Psoas muscle (tissue), 8 donors: Measurements from ENCODE around the gene EGFL8. TPM values are rescaled to one million over a fixed set of nuclear protein-coding genes. Genes with fewer than 3 reads are reported as not detected.

Experiments
- ATAC-seq, 4 donors: fragments of 200-7000 bp; cut with Tn5 transposase; one replicate each; pipeline ENCODE4 v1.9.1; 2020; ENCODE audit warnings: moderate library complexity in 3 of 4, mild to moderate bottlenecking in 2 of 4
- DNase-seq, 2 donors: peaks; one replicate each; pipeline ENCODE4 v3.0.0-alpha.2; 2020
- H3K27ac ChIP-seq: fragments of 200-600 bp; one replicate; pipeline ENCODE4 v1.8.0; 2022
- H3K27me3 ChIP-seq, 3 donors: fragments of 200-600 bp in 1 of 3; one replicate each; pipeline versions ENCODE4 v1.6.1 to v1.8.0; 2013 to 2022; ENCODE audit warnings: low read length in 2 of 3, mild to moderate bottlenecking in 2 of 3, moderate library complexity in 1 of 3; ENCODE audit not compliant: insufficient read depth in 3 of 3
- H3K36me3 ChIP-seq, 2 donors: fragments of 200-600 bp in 1 of 2; one replicate each; pipeline versions ENCODE4 v1.6.1 to v1.8.0; 2013 to 2022; ENCODE audit warnings: low read depth in 1 of 2, mild to moderate bottlenecking in 1 of 2, moderate library complexity in 1 of 2; ENCODE audit not compliant: insufficient read depth in 1 of 2
- H3K4me1 ChIP-seq: fragments of 200-600 bp; one replicate; pipeline ENCODE4 v1.8.0; 2022
- H3K4me3 ChIP-seq: fragments of 200-600 bp; one replicate; pipeline ENCODE4 v1.8.0; 2022; ENCODE audit warnings: mild to moderate bottlenecking
- H3K9me3 ChIP-seq: fragments of 200-600 bp; one replicate; pipeline ENCODE4 v1.8.0; 2022
- CTCF ChIP-seq: fragments of 200-600 bp; IDR thresholded peaks from one replicate; pipeline ENCODE4 v1.8.0; 2022; ENCODE audit warnings: antibody characterized with exemption
- WGBS, 3 donors: extraction: QIAGEN DNeasy Blood & Tissue Kit; methylation state at CpG; one replicate each; pipeline versions ENCODE4 v1.1.6 to v1.1.7; 2013; 5-methylcytosine and 5-hydroxymethylcytosine counted together
- intact Hi-C, 2 donors: fragments of 100-400 bp; cut with DNase I; formaldehyde crosslinking; loops; one replicate each; pipeline versions ENCODE4 v1.11.0 to v1.14.2; 2022
- polyA plus RNA-seq, 3 donors: library from polyadenylated mRNA; stranded (reverse); fragments of 200-250 nt; gene quantifications; one replicate each; pipeline ENCODE4 v1.2.3, GENCODE V29; 2013
- total RNA-seq, 4 donors: library from RNA; stranded (reverse); fragmentation: NEBNext Ultra II Directional in 2 of 4; extraction: Animal tissue kit (Norgen Biotek cat#: 25700) in 2 of 4; gene quantifications; one replicate each; pipeline versions ENCODE4 v1.2.1 to v1.2.4, GENCODE V29; 2021 to 2023
- donor health status: healthy with polysubstance abuse.
- donor health status: DM: no; HTN: no; CAD: no; lungs with moderate emphysema.
- donor health status: Bipolar disorder and iron deficiency.
- donor health status: healthy.
- donor health status: DM: yes; HTN: yes; CAD: no.
- donor health status: DM: no; HTN: no; CAD: no.
- donor health status: DM: no; HTN: no; CAD: no.
- donor health status: DM: yes; HTN: yes; CAD: no.

The EGFL8 gene
- total and polyA plus RNA-seq, 7 donors = 2.0 to 7.0 (median 3.6) TPM

GRCh38 chr6:32131439-32131948 lies 32.9 kb upstream of the EGFL8 start:
- intact Hi-C loops = no loop called here
- Histone ChIP-seq H3K27ac (no peak overlapping the region), H3K4me1 (peaks cover 22% of the 10 kb centered on the region), H3K36me3 (peaks cover 0 to 8% of the 10 kb centered on the region in 2 donors), H3K4me3 (no peak overlapping the region), H3K27me3 (no peaks in the 10 kb centered on the region), H3K9me3 (no peaks in the 10 kb centered on the region)
- TF ChIP-seq CTCF = no peak
- 90 to 92% (median 90%) methylated on average over 14 of the region's 14 CpGs for WGBS, 3 donors
- ATAC-seq (no peak), DNase-seq (peak in 1 of 2 donors; percentile 33)

- TF ChIP-seq CTCF = no peak
- Histone ChIP-seq H3K36me3 (peaks cover 0 to 2% of the 10 kb centered on the region in 2 donors), H3K27me3 (no peaks in the 10 kb centered on the region), H3K4me3 (no peak overlapping the region), H3K27ac (no peak overlapping the region), H3K4me1 (peaks cover 17% of the 10 kb centered on the region), H3K9me3 (no peaks in the 10 kb centered on the region)
- intact Hi-C loops = no loop called here
- no peak for DNase-seq
- no peak for ATAC-seq
Measured at GRCh38 chr6:32132110-32132509, 32.3 kb upstream of the EGFL8 start.

- intact Hi-C loops = no loop called here
- Histone ChIP-seq H3K9me3 (no peaks in the 10 kb centered on the region), H3K4me3 (no peak overlapping the region), H3K36me3 (no peaks in the 10 kb centered on the region), H3K4me1 (peaks cover 8% of the 10 kb centered on the region), H3K27me3 (no peaks in the 10 kb centered on the region), H3K27ac (no peak overlapping the region)
- WGBS, 3 donors = 73 to 79% (median 78%) methylated on average over 4 of the region's 4 CpGs
- no peak for TF ChIP-seq CTCF
- no peak for ATAC-seq
- DNase-seq = no peak
Measured at GRCh38 chr6:32133786-32134185, 30.6 kb upstream of the EGFL8 start.

- DNase-seq = no peak
- intact Hi-C loops = no loop called here
- no peak for ATAC-seq
- no peaks in the 10 kb centered on the region for H3K9me3 ChIP-seq
- no peaks in the 10 kb centered on the region for H3K4me1 ChIP-seq
- no peaks in the 10 kb centered on the region for H3K36me3 ChIP-seq
- no peak overlapping the region for H3K27ac ChIP-seq
- no peak overlapping the region for H3K4me3 ChIP-seq
- TF ChIP-seq CTCF = no peak
- peaks cover 0 to 5% (median 2%) of the 10 kb centered on the region in 3 donors for H3K27me3 ChIP-seq
Measured at GRCh38 chr6:32137454-32137853, 26.9 kb upstream of the EGFL8 start.

- H3K4me3 ChIP-seq = no peak overlapping the region
- H3K27me3 ChIP-seq = peaks cover 0 to 5% (median 2%) of the 10 kb centered on the region in 3 donors
- H3K27ac ChIP-seq = no peak overlapping the region
- no peaks in the 10 kb centered on the region for H3K36me3 ChIP-seq
- WGBS, 3 donors = 48 to 53% (median 50%) methylated on average over 5 of the region's 5 CpGs
- DNase-seq (no peak), ATAC-seq (no peak)
- TF ChIP-seq CTCF = no peak
- no peaks in the 10 kb centered on the region for H3K9me3 ChIP-seq
- intact Hi-C loops = no loop called here
- no peaks in the 10 kb centered on the region for H3K4me1 ChIP-seq
Measured at GRCh38 chr6:32139590-32139989, 24.8 kb upstream of the EGFL8 start.
